GM23248 (cell line): Measurements from ENCODE around the gene HOXA13.

Experiments
- EZH2 ChIP-seq: fragments of 200-600 bp; sonication (generic); IDR thresholded peaks from 2 replicates; pipeline ENCODE4 v1.6.1; 2018; ENCODE audit warnings: antibody characterized with exemption, mild to moderate bottlenecking; ENCODE audit not compliant: insufficient read depth, poor library complexity, severe bottlenecking
- EZH2phosphoT487 ChIP-seq: fragments of 200-600 bp; sonication (generic); IDR thresholded peaks from 2 replicates; pipeline ENCODE4 v1.6.1; 2018; ENCODE audit warnings: antibody characterized with exemption, moderate library complexity, mild to moderate bottlenecking, low read depth; ENCODE audit not compliant: insufficient read depth

- TF ChIP-seq EZH2phosphoT487 (no peak), EZH2 (no peak)
These were observed 10.4 kb downstream of the HOXA13 start for GRCh38 chr7:27189295-27189996.
